ENCODE data around the gene CFAP53. TPM values are rescaled to one million over a fixed set of nuclear protein-coding genes. Genes with fewer than 3 reads are reported as not detected.
"Not testable (repeated sequence)": the region's sequence is repeated elsewhere in the genome, so short reads cannot be mapped to it uniquely, and the experiment has no call there.

Gene CFAP53
- total RNA-seq, 1 donor from 2014 or later, result not detected

- no peak overlapping the region for H3K9ac ChIP-seq (ENCODE audit: low read depth in 1 of 3, low read length in 3 of 3)
- H3K4me3 ChIP-seq (ENCODE audit: low read length in 3 of 3), result no peak overlapping the region
- H3K4me1 ChIP-seq (ENCODE audit: control insufficient read depth in 3 of 3, insufficient read depth in 3 of 3, low read length in 3 of 3), result peaks cover 0 to 6% (median 2%) of the 10 kb centered on the region in 3 donors
- no peak overlapping the region for H3K27ac ChIP-seq (ENCODE audit: low read depth, low read length)
- no peaks in the 10 kb centered on the region for H3K9me3 ChIP-seq (ENCODE audit: control insufficient read depth in 3 of 3, low read length in 3 of 3)
- no peaks in the 10 kb centered on the region for H3K27me3 ChIP-seq (ENCODE audit: control insufficient read depth in 3 of 3, insufficient read depth in 3 of 3, low read length in 3 of 3)
- peaks cover 75 to 80% (median 79%) of the 10 kb centered on the region in 3 donors for H3K36me3 ChIP-seq (ENCODE audit: control insufficient read depth in 3 of 3, insufficient read depth in 3 of 3, low read length in 3 of 3)
Observed at GRCh38 chr18:50274044-50274442, 7.7 kb upstream of the CFAP53 start.

GRCh38 chr18:50273203-50274043, 7.1 kb upstream of the CFAP53 start:
- Histone ChIP-seq H3K9me3 (ENCODE audit: control insufficient read depth in 3 of 3, low read length in 3 of 3) (no peaks in the 10 kb centered on the region), H3K9ac (ENCODE audit: low read depth in 1 of 3, low read length in 3 of 3) (no peak overlapping the region), H3K4me1 (ENCODE audit: control insufficient read depth in 3 of 3, insufficient read depth in 3 of 3, low read length in 3 of 3) (peaks cover 0 to 6% (median 2%) of the 10 kb centered on the region in 3 donors), H3K27me3 (ENCODE audit: control insufficient read depth in 3 of 3, insufficient read depth in 3 of 3, low read length in 3 of 3) (no peaks in the 10 kb centered on the region), H3K4me3 (ENCODE audit: low read length in 3 of 3) (no peak overlapping the region), H3K36me3 (ENCODE audit: control insufficient read depth in 3 of 3, insufficient read depth in 3 of 3, low read length in 3 of 3) (peaks cover 71 to 79% (median 77%) of the 10 kb centered on the region in 3 donors), H3K27ac (ENCODE audit: low read depth, low read length) (no peak overlapping the region)

- H3K4me1 ChIP-seq (ENCODE audit: control insufficient read depth in 3 of 3, insufficient read depth in 3 of 3, low read length in 3 of 3), result peaks cover 0 to 6% (median 3%) of the 10 kb centered on the region in 3 donors
- no peak overlapping the region for H3K4me3 ChIP-seq (ENCODE audit: low read length in 3 of 3)
- H3K36me3 ChIP-seq (ENCODE audit: control insufficient read depth in 3 of 3, insufficient read depth in 3 of 3, low read length in 3 of 3), result peaks cover 71 to 77% (median 75%) of the 10 kb centered on the region in 3 donors
- H3K9ac ChIP-seq (ENCODE audit: low read depth in 1 of 3, low read length in 3 of 3), result no peak overlapping the region
- H3K27me3 ChIP-seq (ENCODE audit: control insufficient read depth in 3 of 3, insufficient read depth in 3 of 3, low read length in 3 of 3), result no peaks in the 10 kb centered on the region
- H3K9me3 ChIP-seq (ENCODE audit: control insufficient read depth in 3 of 3, low read length in 3 of 3), result no peaks in the 10 kb centered on the region
- H3K27ac ChIP-seq (ENCODE audit: low read depth, low read length), result no peak overlapping the region
Observed at GRCh38 chr18:50272568-50272967, 6.3 kb upstream of the CFAP53 start.

- H3K4me1 ChIP-seq (ENCODE audit: control insufficient read depth in 3 of 3, insufficient read depth in 3 of 3, low read length in 3 of 3), result peaks cover 8 to 17% (median 12%) of the 10 kb centered on the region in 3 donors
- H3K27me3 ChIP-seq (ENCODE audit: control insufficient read depth in 3 of 3, insufficient read depth in 3 of 3, low read length in 3 of 3), result no peaks in the 10 kb centered on the region
- H3K36me3 ChIP-seq (ENCODE audit: control insufficient read depth in 3 of 3, insufficient read depth in 3 of 3, low read length in 3 of 3), result peaks cover 32 to 38% (median 36%) of the 10 kb centered on the region in 3 donors
- H3K9ac ChIP-seq (ENCODE audit: low read depth in 1 of 3, low read length in 3 of 3), result peak overlapping the region; percentile 28 to 64 (median 52)
- peak overlapping the region; percentile 56 to 59 (median 58) for H3K4me3 ChIP-seq (ENCODE audit: low read length in 3 of 3)
- H3K27ac ChIP-seq (ENCODE audit: low read depth, low read length), result peak overlapping the region; percentile 61
- no peaks in the 10 kb centered on the region for H3K9me3 ChIP-seq (ENCODE audit: control insufficient read depth in 3 of 3, low read length in 3 of 3)
Observed at GRCh38 chr18:50268022-50268747, 1.9 kb upstream of the CFAP53 start.

- H3K9me3 ChIP-seq (ENCODE audit: control insufficient read depth in 3 of 3, low read length in 3 of 3), result no peaks in the 10 kb centered on the region
Observed at GRCh38 chr18:50262977-50263376, 3.3 kb downstream of the CFAP53 start.

GRCh38 chr18:50250935-50251334, 15.4 kb downstream of the CFAP53 start:
- H3K27me3 ChIP-seq (ENCODE audit: control insufficient read depth in 3 of 3, insufficient read depth in 3 of 3, low read length in 3 of 3), result no peaks in the 10 kb centered on the region
- H3K36me3 ChIP-seq (ENCODE audit: control insufficient read depth in 3 of 3, insufficient read depth in 3 of 3, low read length in 3 of 3), result no peaks in the 10 kb centered on the region
- H3K4me1 ChIP-seq (ENCODE audit: control insufficient read depth in 3 of 3, insufficient read depth in 3 of 3, low read length in 3 of 3), result no peaks in the 10 kb centered on the region
- H3K27ac ChIP-seq (ENCODE audit: low read depth, low read length), result no peak overlapping the region
- H3K9ac ChIP-seq (ENCODE audit: low read depth in 1 of 3, low read length in 3 of 3), result no peak overlapping the region
- H3K4me3 ChIP-seq (ENCODE audit: low read length in 3 of 3), result no peak overlapping the region
- H3K9me3 ChIP-seq (ENCODE audit: control insufficient read depth in 3 of 3, low read length in 3 of 3), result no peaks in the 10 kb centered on the region

More at GRCh38 chr18:50262977-50263376, 3.3 kb downstream of the CFAP53 start:
- Histone ChIP-seq H3K27me3 (ENCODE audit: control insufficient read depth in 3 of 3, insufficient read depth in 3 of 3, low read length in 3 of 3) (no peaks in the 10 kb centered on the region), H3K4me3 (ENCODE audit: low read length in 3 of 3) (no peak overlapping the region), H3K4me1 (ENCODE audit: control insufficient read depth in 3 of 3, insufficient read depth in 3 of 3, low read length in 3 of 3) (peaks cover 8 to 11% (median 10%) of the 10 kb centered on the region in 3 donors), H3K36me3 (ENCODE audit: control insufficient read depth in 3 of 3, insufficient read depth in 3 of 3, low read length in 3 of 3) (no peaks in the 10 kb centered on the region), H3K27ac (ENCODE audit: low read depth, low read length) (no peak overlapping the region), H3K9ac (ENCODE audit: low read depth in 1 of 3, low read length in 3 of 3) (no peak overlapping the region)

- Histone ChIP-seq H3K4me3 (ENCODE audit: low read length in 3 of 3) (no peak overlapping the region), H3K36me3 (ENCODE audit: control insufficient read depth in 3 of 3, insufficient read depth in 3 of 3, low read length in 3 of 3) (no peaks in the 10 kb centered on the region), H3K4me1 (ENCODE audit: control insufficient read depth in 3 of 3, insufficient read depth in 3 of 3, low read length in 3 of 3) (no peaks in the 10 kb centered on the region), H3K9ac (ENCODE audit: low read depth in 1 of 3, low read length in 3 of 3) (no peak overlapping the region), H3K27me3 (ENCODE audit: control insufficient read depth in 3 of 3, insufficient read depth in 3 of 3, low read length in 3 of 3) (no peaks in the 10 kb centered on the region), H3K9me3 (ENCODE audit: control insufficient read depth in 3 of 3, low read length in 3 of 3) (no peaks in the 10 kb centered on the region), H3K27ac (ENCODE audit: low read depth, low read length) (no peak overlapping the region)
Observed at GRCh38 chr18:50249576-50249975, 16.7 kb downstream of the CFAP53 start.

GRCh38 chr18:50247561-50247960, 18.7 kb downstream of the CFAP53 start:
- Histone ChIP-seq H3K4me3 (ENCODE audit: low read length in 3 of 3) (no peak overlapping the region), H3K4me1 (ENCODE audit: control insufficient read depth in 3 of 3, insufficient read depth in 3 of 3, low read length in 3 of 3) (no peaks in the 10 kb centered on the region), H3K27ac (ENCODE audit: low read depth, low read length) (no peak overlapping the region), H3K9me3 (ENCODE audit: control insufficient read depth in 3 of 3, low read length in 3 of 3) (no peaks in the 10 kb centered on the region), H3K27me3 (ENCODE audit: control insufficient read depth in 3 of 3, insufficient read depth in 3 of 3, low read length in 3 of 3) (no peaks in the 10 kb centered on the region), H3K9ac (ENCODE audit: low read depth in 1 of 3, low read length in 3 of 3) (no peak overlapping the region), H3K36me3 (ENCODE audit: control insufficient read depth in 3 of 3, insufficient read depth in 3 of 3, low read length in 3 of 3) (no peaks in the 10 kb centered on the region)

- H3K4me1 ChIP-seq (ENCODE audit: control insufficient read depth in 3 of 3, insufficient read depth in 3 of 3, low read length in 3 of 3); H3K36me3 ChIP-seq (ENCODE audit: control insufficient read depth in 3 of 3, insufficient read depth in 3 of 3, low read length in 3 of 3); H3K4me3 ChIP-seq (ENCODE audit: low read length in 3 of 3); H3K9ac ChIP-seq (ENCODE audit: low read depth in 1 of 3, low read length in 3 of 3); H3K27ac ChIP-seq (ENCODE audit: low read depth, low read length); H3K9me3 ChIP-seq (ENCODE audit: control insufficient read depth in 3 of 3, low read length in 3 of 3); H3K27me3 ChIP-seq (ENCODE audit: control insufficient read depth in 3 of 3, insufficient read depth in 3 of 3, low read length in 3 of 3): not testable (repeated sequence)
Observed at GRCh38 chr18:50241768-50242167, 24.5 kb downstream of the CFAP53 start.

GRCh38 chr18:50240080-50240563, 26.2 kb downstream of the CFAP53 start:
- Histone ChIP-seq H3K4me3 (ENCODE audit: low read length in 3 of 3) (no peak overlapping the region), H3K9ac (ENCODE audit: low read depth in 1 of 3, low read length in 3 of 3) (no peak overlapping the region), H3K9me3 (ENCODE audit: control insufficient read depth in 3 of 3, low read length in 3 of 3) (no peaks in the 10 kb centered on the region), H3K27ac (ENCODE audit: low read depth, low read length) (no peak overlapping the region), H3K4me1 (ENCODE audit: control insufficient read depth in 3 of 3, insufficient read depth in 3 of 3, low read length in 3 of 3) (no peaks in the 10 kb centered on the region), H3K36me3 (ENCODE audit: control insufficient read depth in 3 of 3, insufficient read depth in 3 of 3, low read length in 3 of 3) (no peaks in the 10 kb centered on the region), H3K27me3 (ENCODE audit: control insufficient read depth in 3 of 3, insufficient read depth in 3 of 3, low read length in 3 of 3) (no peaks in the 10 kb centered on the region)
